IMR-90 (cell line): ENCODE data around the gene ICAM5. TPM values are rescaled to one million over a fixed set of nuclear protein-coding genes. Genes with fewer than 3 reads are reported as not detected.
A peak's percentile ranks its signal among the peaks of the same experiment; 100 is the strongest.

Source experiments
- ATAC-seq: fragments of 200-7000 bp; cut with Tn5 transposase; 2 replicates; pipeline ENCODE4 v1.9.1; 2020; ENCODE audit warnings: low read depth, mild to moderate bottlenecking, moderate library complexity
- BruUV-seq: library from RNA; stranded (reverse); fragments of 400-500 nt; replicated peaks from 2 replicates; lab custom pipeline; 2021; lab: Mats Ljungman, UMichigan
- CTCF ChIA-PET: fragments of 300-600 bp; formaldehyde crosslinking; extraction: SDS; loops from one replicate; lab custom pipeline; 2021; ENCODE audit warnings: antibody characterized with exemption; lab: Yijun Ruan, JAX
- POLR2A ChIA-PET: fragments of 300-600 bp; sonication (Branson Sonifier 250); formaldehyde crosslinking; loops from one replicate; lab custom pipeline; 2022; ENCODE audit warnings: antibody characterized with exemption; ENCODE audit not compliant: unreplicated experiment; lab: Charles Lee
- DNase-seq: peaks from one replicate; pipeline ENCODE4 v3.0.0; 2013
- H2AFZ ChIP-seq: replicated peaks from 2 replicates; pipeline ENCODE3; 2013; ENCODE audit warnings: low read length, mild to moderate bottlenecking; ENCODE audit not compliant: poor library complexity
- H2AK5ac ChIP-seq: 2 replicates; pipeline ENCODE4 v1.6.1; 2013; ENCODE audit warnings: low read depth, low read length, inconsistent platforms
- H2AK9ac ChIP-seq: replicated peaks from 2 replicates; pipeline ENCODE3; 2013; ENCODE audit warnings: mild to moderate bottlenecking, low read depth, low read length, moderate library complexity; ENCODE audit not compliant: poor library complexity
- H2BK120ac ChIP-seq: 2 replicates; pipeline ENCODE4 v1.6.1; 2013; ENCODE audit warnings: low read depth, low read length, inconsistent platforms
- H2BK15ac ChIP-seq: 3 replicates; pipeline ENCODE4 v1.6.1; 2013; ENCODE audit warnings: low read depth, low read length, inconsistent platforms
- H2BK20ac ChIP-seq: 2 replicates; pipeline ENCODE4 v1.6.1; 2013; ENCODE audit warnings: low read depth, mild to moderate bottlenecking, inconsistent platforms, low read length, moderate library complexity
- H2BK5ac ChIP-seq: 2 replicates; pipeline ENCODE4 v1.6.1; 2013; ENCODE audit warnings: mild to moderate bottlenecking, low read depth, low read length, inconsistent platforms; ENCODE audit not compliant: poor library complexity, severe bottlenecking
- H3K14ac ChIP-seq: replicated peaks from 2 replicates; pipeline ENCODE4 v1.6.1; 2013; ENCODE audit warnings: low read depth, low read length, inconsistent platforms
- H3K18ac ChIP-seq: 2 replicates; pipeline ENCODE4 v1.6.1; 2013; ENCODE audit warnings: low read depth, low read length, control low read depth
- H3K23ac ChIP-seq: 2 replicates; pipeline ENCODE4 v1.6.1; 2013; ENCODE audit warnings: low read depth, low read length, inconsistent platforms
- H3K27ac ChIP-seq: 2 replicates; pipeline ENCODE4 v1.5.1; 2013; ENCODE audit warnings: mild to moderate bottlenecking, control low read depth, low read length; ENCODE audit not compliant: insufficient read depth
- H3K27me3 ChIP-seq: 2 replicates; pipeline ENCODE4 v1.6.1; 2013; ENCODE audit warnings: low read length; ENCODE audit not compliant: control insufficient read depth, insufficient read depth
- H3K36me3 ChIP-seq: 2 replicates; pipeline ENCODE4 v1.6.1; 2013; ENCODE audit warnings: low read length, mixed read lengths; ENCODE audit not compliant: control insufficient read depth, insufficient read depth
- H3K4ac ChIP-seq: 2 replicates; pipeline ENCODE4 v1.6.1; 2013; ENCODE audit warnings: low read depth, low read length, inconsistent platforms
- H3K4me1 ChIP-seq: 2 replicates; pipeline ENCODE4 v1.6.1; 2013; ENCODE audit warnings: low read length, mixed read lengths; ENCODE audit not compliant: control insufficient read depth, insufficient read depth
- H3K4me2 ChIP-seq: 2 replicates; pipeline ENCODE4 v1.6.1; 2013; ENCODE audit warnings: low read depth, mild to moderate bottlenecking, control low read depth, low read length, moderate library complexity
- H3K4me3 ChIP-seq: 2 replicates; pipeline ENCODE4 v1.5.1; 2013; ENCODE audit warnings: low read depth, mild to moderate bottlenecking, control low read depth, low read length, moderate library complexity; ENCODE audit not compliant: insufficient read depth
- H3K56ac ChIP-seq: 2 replicates; pipeline ENCODE4 v1.6.1; 2013; ENCODE audit warnings: low read length, inconsistent platforms; ENCODE audit not compliant: insufficient read depth; ENCODE audit errors: extremely low read depth
- H3K79me1 ChIP-seq, 2 experiments: 2 replicates each; pipeline ENCODE4 v1.6.1; 2013; ENCODE audit warnings: low read length in 2 of 2, inconsistent platforms in 1 of 2, low read depth in 1 of 2
- H3K9ac ChIP-seq: 2 replicates; pipeline ENCODE4 v1.6.1; 2013; ENCODE audit warnings: low read depth, low read length, control low read depth
- H3K9me1 ChIP-seq: 2 replicates; pipeline ENCODE4 v1.6.1; 2013; ENCODE audit warnings: low read length, inconsistent platforms; ENCODE audit not compliant: insufficient read depth
- H3K9me3 ChIP-seq: 2 replicates; pipeline ENCODE4 v1.6.1; 2013; ENCODE audit warnings: low read length; ENCODE audit not compliant: control insufficient read depth, insufficient read depth
- H4K20me1 ChIP-seq: 2 replicates; pipeline ENCODE4 v1.6.1; 2013; ENCODE audit warnings: low read length, inconsistent platforms; ENCODE audit not compliant: insufficient read depth
- H4K5ac ChIP-seq: 2 replicates; pipeline ENCODE4 v1.6.1; 2013; ENCODE audit warnings: mild to moderate bottlenecking, low read depth, low read length, control low read depth
- H4K8ac ChIP-seq, 2 experiments: 2 replicates each; pipeline ENCODE4 v1.6.1; 2013; ENCODE audit warnings: low read depth in 2 of 2, low read length in 2 of 2, control low read depth in 1 of 2, inconsistent platforms in 1 of 2
- H4K91ac ChIP-seq: 2 replicates; pipeline ENCODE4 v1.6.1; 2013; ENCODE audit warnings: low read depth, low read length, inconsistent platforms; ENCODE audit not compliant: insufficient read depth
- BHLHE40 ChIP-seq: fragments of 150-350 bp; IDR thresholded peaks from 2 replicates; pipeline ENCODE4 v1.6.1; 2016; ENCODE audit warnings: mild to moderate bottlenecking, low read depth, low read length
- CEBPB ChIP-seq: IDR thresholded peaks from 2 replicates; pipeline ENCODE4 v1.6.1; 2012; ENCODE audit warnings: low read depth, low read length, improper control_type of control experiment
- FOS ChIP-seq: fragments of 150-350 bp; IDR thresholded peaks from 2 replicates; pipeline ENCODE4 v1.6.1; 2016; ENCODE audit warnings: low read depth, low read length
- MAFK ChIP-seq: IDR thresholded peaks from 2 replicates; pipeline ENCODE4 v1.6.1; 2012; ENCODE audit warnings: low read depth, low read length, improper control_type of control experiment
- MAZ ChIP-seq: IDR thresholded peaks from 2 replicates; pipeline ENCODE4 v1.6.1; 2012; ENCODE audit warnings: low read depth, mild to moderate bottlenecking, low read length, improper control_type of control experiment, moderate library complexity, borderline replicate concordance
- MXI1 ChIP-seq: IDR thresholded peaks from 2 replicates; pipeline ENCODE4 v1.6.1; 2012; ENCODE audit warnings: low read depth, mild to moderate bottlenecking, low read length, moderate library complexity, borderline replicate concordance
- POLR2A ChIP-seq: IDR thresholded peaks from 2 replicates; pipeline ENCODE4 v1.6.1; 2012; ENCODE audit warnings: mild to moderate bottlenecking, low read depth, low read length
- RAD21 ChIP-seq: IDR thresholded peaks from 2 replicates; pipeline ENCODE4 v1.6.1; 2012; ENCODE audit warnings: low read length, improper control_type of control experiment
- RCOR1 ChIP-seq: IDR thresholded peaks from 2 replicates; pipeline ENCODE4 v1.6.1; 2012; ENCODE audit warnings: mild to moderate bottlenecking, low read length, improper control_type of control experiment; ENCODE audit not compliant: insufficient replicate concordance
- RFX5 ChIP-seq: IDR thresholded peaks from 2 replicates; pipeline ENCODE4 v1.8.0; 2012; ENCODE audit warnings: low read depth, mild to moderate bottlenecking, low read length, moderate library complexity
- SMC3 ChIP-seq: fragments of 150-350 bp; IDR thresholded peaks from 2 replicates; pipeline ENCODE4 v1.6.1; 2016; ENCODE audit warnings: low read depth, mild to moderate bottlenecking, antibody characterized with exemption, low read length, moderate library complexity
- WGBS, 2 experiments: methylation state at CpG; one replicate each; pipeline versions ENCODE4 v1.1.5 to v1.1.7; 2013; ENCODE audit warnings: missing lambda C conversion rate in 2 of 2; ENCODE audit not compliant: insufficient read length in 1 of 2; ENCODE audit errors: extremely low coverage in 2 of 2; 5-methylcytosine and 5-hydroxymethylcytosine counted together
- dilution Hi-C: fragments of 300-500 bp; cut with HindIII; formaldehyde crosslinking; loops from one replicate; pipeline ENCODE4 v1.14.3; 2018; ENCODE audit warnings: low sequenced_read_pairs; ENCODE audit not compliant: unreplicated experiment
- in situ Hi-C: fragments of 300-500 bp; cut with MboI; formaldehyde crosslinking; loops from 3 replicates; pipeline ENCODE4 v1.14.3; 2019; ENCODE audit warnings: low sequenced_read_pairs, inconsistent platforms, mixed read lengths
- intact Hi-C: fragments of 100-400 bp; cut with micrococcal nuclease; formaldehyde crosslinking; loops from 2 replicates; pipeline ENCODE4 v1.10.0; 2022
- polyA plus RNA-seq, 3 experiments: library from polyadenylated mRNA; depleted of rRNA; stranded (reverse); fragments of >200 nt; gene quantifications; 2 replicates each; pipeline ENCODE4 v1.2.3, GENCODE V29; 2012; ENCODE audit warnings: low replicate concordance in 1 of 3
- total RNA-seq: library from RNA; depleted of rRNA; stranded (reverse); fragments of >200 nt; gene quantifications from 2 replicates; pipeline ENCODE4 v1.2.3, GENCODE V29; 2012
- TF ChIP-seq, protein P1 (sequence below): conservative IDR thresholded peaks from 2 replicates; pipeline ENCODE4 v1.5.1; 2012; ENCODE audit warnings: mild to moderate bottlenecking, low read depth, low read length, improper control_type of control experiment
- TF ChIP-seq, protein P2 (sequence below): fragments of 150-350 bp; IDR thresholded peaks from 2 replicates; pipeline ENCODE4 v1.6.1; 2016; ENCODE audit warnings: low read depth, mild to moderate bottlenecking, low read length, moderate library complexity, borderline replicate concordance
- TF ChIP-seq, protein P3 (sequence below): fragments of 150-350 bp; IDR thresholded peaks from 2 replicates; pipeline ENCODE4 v1.6.1; 2017; ENCODE audit warnings: mild to moderate bottlenecking, antibody characterized with exemption, low read length, low read depth

ICAM5 gene
- total and polyA plus RNA-seq, 2 of the 4 experiments (the other 2 are of a cell fraction): 3.0 to 23.9 TPM

DNA sequence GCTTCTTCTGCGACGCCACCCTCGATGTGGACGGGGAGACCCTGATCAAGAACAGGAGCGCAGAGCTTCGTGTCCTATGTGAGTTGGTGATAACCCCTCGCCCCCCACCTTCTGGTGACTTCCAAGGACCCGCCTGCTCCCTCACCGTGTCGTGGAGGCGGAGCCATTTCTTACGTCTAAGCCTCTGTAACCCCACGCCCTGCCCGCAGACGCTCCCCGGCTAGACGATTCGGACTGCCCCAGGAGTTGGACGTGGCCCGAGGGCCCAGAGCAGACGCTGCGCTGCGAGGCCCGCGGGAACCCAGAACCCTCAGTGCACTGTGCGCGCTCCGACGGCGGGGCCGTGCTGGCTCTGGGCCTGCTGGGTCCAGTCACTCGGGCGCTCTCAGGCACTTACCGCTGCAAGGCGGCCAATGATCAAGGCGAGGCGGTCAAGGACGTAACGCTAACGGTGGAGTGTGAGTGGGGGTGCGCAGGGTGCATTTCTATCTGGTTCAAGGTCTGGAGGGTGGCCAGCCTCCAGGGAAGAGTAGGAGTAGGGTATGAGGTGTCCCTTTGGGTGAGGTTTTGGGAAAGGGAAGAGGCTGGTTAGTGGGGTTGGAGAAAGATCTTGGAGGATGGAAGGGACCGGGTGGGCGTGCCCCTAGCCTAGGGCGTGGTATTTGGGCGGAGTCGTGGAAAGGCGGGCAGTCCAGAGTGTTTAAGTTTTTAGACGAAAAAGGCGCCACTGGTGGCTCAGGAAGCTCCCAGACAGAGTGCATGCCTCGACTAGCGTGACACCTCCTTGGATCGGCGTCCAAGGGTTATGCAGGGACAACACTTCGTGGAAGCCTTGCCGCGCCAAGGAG lies 3.3 kb downstream of the ICAM5 start:
- ATAC-seq (no peak), DNase-seq (no peak)
- peak overlapping the region in 1 of 2 experiments; percentile 38; a peak in 2 of 4 replicates for H4K8ac ChIP-seq
- H3K9me3 ChIP-seq: no peaks in the 10 kb centered on the region
- H3K79me1 ChIP-seq: peaks cover 0 to 4% of the 10 kb centered on the region in 2 experiments; a peak in 1 of 4 replicates
- H2AK5ac ChIP-seq: peak overlapping the region; percentile 27; the same call in 1 of the 2 replicates
- CTCF ChIA-PET: no interaction called here
- no peak overlapping the region for H2BK120ac ChIP-seq
- H3K14ac ChIP-seq: no peak overlapping the region
- no peak overlapping the region for H3K9ac ChIP-seq
- peaks cover 4% of the 10 kb centered on the region for H3K9me1 ChIP-seq
- H4K20me1 ChIP-seq: peaks cover 6% of the 10 kb centered on the region
- H2BK5ac ChIP-seq: no peak overlapping the region
- intact Hi-C loops (no loop called here), in situ Hi-C loops (no loop called here), dilution Hi-C loops (no loop called here)
- H3K4me1 ChIP-seq: peaks cover 15% of the 10 kb centered on the region
- H4K5ac ChIP-seq: no peak overlapping the region; the same call in 1 of the 2 replicates
- H3K36me3 ChIP-seq: peaks cover 14% of the 10 kb centered on the region; the same call in 1 of the 2 replicates
- no peak overlapping the region for H3K56ac ChIP-seq
- 56% methylated on average over 32 of the region's 56 CpGs; no CpG with 5 or more reads in 1 of the 2 experiments for WGBS, 2 experiments
- peak overlapping the region; percentile 92 for H2AFZ ChIP-seq
- H3K4me3 ChIP-seq: peak overlapping the region; percentile 25
- H3K27ac ChIP-seq: no peak overlapping the region
- H4K91ac ChIP-seq: no peak overlapping the region
- no peak overlapping the region for H2BK20ac ChIP-seq
- H3K4me2 ChIP-seq: peak overlapping the region; percentile 49
- H3K23ac ChIP-seq: no peak overlapping the region
- H3K27me3 ChIP-seq: no peaks in the 10 kb centered on the region; the same call in 1 of the 2 replicates
- peak overlapping the region; percentile 83 for H2AK9ac ChIP-seq
- no peak overlapping the region for H2BK15ac ChIP-seq
- H3K18ac ChIP-seq: no peak overlapping the region
- POLR2A ChIA-PET: no interaction called here
- BruUV-seq: no TSS peak
- H3K4ac ChIP-seq: no peak overlapping the region
- TF ChIP-seq SMC3 (no peak), MXI1 (no peak), MAFK (no peak), BHLHE40 (no peak), CEBPB (no peak), POLR2A (no peak), MAZ (no peak), RFX5 (no peak), RAD21 (no peak), RCOR1 (no peak), FOS (no peak)
- TF ChIP-seq, protein P1, sequence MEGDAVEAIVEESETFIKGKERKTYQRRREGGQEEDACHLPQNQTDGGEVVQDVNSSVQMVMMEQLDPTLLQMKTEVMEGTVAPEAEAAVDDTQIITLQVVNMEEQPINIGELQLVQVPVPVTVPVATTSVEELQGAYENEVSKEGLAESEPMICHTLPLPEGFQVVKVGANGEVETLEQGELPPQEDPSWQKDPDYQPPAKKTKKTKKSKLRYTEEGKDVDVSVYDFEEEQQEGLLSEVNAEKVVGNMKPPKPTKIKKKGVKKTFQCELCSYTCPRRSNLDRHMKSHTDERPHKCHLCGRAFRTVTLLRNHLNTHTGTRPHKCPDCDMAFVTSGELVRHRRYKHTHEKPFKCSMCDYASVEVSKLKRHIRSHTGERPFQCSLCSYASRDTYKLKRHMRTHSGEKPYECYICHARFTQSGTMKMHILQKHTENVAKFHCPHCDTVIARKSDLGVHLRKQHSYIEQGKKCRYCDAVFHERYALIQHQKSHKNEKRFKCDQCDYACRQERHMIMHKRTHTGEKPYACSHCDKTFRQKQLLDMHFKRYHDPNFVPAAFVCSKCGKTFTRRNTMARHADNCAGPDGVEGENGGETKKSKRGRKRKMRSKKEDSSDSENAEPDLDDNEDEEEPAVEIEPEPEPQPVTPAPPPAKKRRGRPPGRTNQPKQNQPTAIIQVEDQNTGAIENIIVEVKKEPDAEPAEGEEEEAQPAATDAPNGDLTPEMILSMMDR: no peak
- TF ChIP-seq, protein P2, sequence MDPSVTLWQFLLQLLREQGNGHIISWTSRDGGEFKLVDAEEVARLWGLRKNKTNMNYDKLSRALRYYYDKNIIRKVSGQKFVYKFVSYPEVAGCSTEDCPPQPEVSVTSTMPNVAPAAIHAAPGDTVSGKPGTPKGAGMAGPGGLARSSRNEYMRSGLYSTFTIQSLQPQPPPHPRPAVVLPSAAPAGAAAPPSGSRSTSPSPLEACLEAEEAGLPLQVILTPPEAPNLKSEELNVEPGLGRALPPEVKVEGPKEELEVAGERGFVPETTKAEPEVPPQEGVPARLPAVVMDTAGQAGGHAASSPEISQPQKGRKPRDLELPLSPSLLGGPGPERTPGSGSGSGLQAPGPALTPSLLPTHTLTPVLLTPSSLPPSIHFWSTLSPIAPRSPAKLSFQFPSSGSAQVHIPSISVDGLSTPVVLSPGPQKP: no peak
- TF ChIP-seq, protein P3, sequence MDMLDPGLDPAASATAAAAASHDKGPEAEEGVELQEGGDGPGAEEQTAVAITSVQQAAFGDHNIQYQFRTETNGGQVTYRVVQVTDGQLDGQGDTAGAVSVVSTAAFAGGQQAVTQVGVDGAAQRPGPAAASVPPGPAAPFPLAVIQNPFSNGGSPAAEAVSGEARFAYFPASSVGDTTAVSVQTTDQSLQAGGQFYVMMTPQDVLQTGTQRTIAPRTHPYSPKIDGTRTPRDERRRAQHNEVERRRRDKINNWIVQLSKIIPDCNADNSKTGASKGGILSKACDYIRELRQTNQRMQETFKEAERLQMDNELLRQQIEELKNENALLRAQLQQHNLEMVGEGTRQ: no peak
